MV-4-11 (cell line): Measurements from ENCODE around the gene RAB7A.

Experiments used
- DNase-seq: peaks from one replicate; lab custom pipeline; 2025; lab: John Stamatoyannopoulos, UW

The RAB7A gene

GRCh38 chr3:128726023-128727016 is at the start of gene RAB7A:
RAB7A (plus strand) TSS chr3:128726183; CDS start chr3:128795368, 69,185 bp downstream.
- peak; percentile 98 for DNase-seq

- DNase-seq, result peak; percentile 65
These were observed 46.6 kb upstream of the RAB7A start for GRCh38 chr3:128679338-128679737.

GRCh38 chr3:128680603-128681368 is 45.2 kb upstream of the RAB7A start:
- peak; percentile 99 for DNase-seq

GRCh38 chr3:128681369-128681829 is 44.6 kb upstream of the RAB7A start:
- no peak for DNase-seq

GRCh38 chr3:128683957-128684356 is 42.0 kb upstream of the RAB7A start:
- peak; percentile 18 for DNase-seq

GRCh38 chr3:128684986-128685726 is 40.8 kb upstream of the RAB7A start:
- peak; percentile 82 for DNase-seq

- DNase-seq, result no peak
These were observed 39.5 kb upstream of the RAB7A start for GRCh38 chr3:128686465-128686864.

GRCh38 chr3:128689060-128689459 is 36.9 kb upstream of the RAB7A start:
- DNase-seq, result no peak

GRCh38 chr3:128693696-128694095 is 32.3 kb upstream of the RAB7A start:
- no peak for DNase-seq

- peak; percentile 44 for DNase-seq
These were observed 28.6 kb upstream of the RAB7A start for GRCh38 chr3:128697341-128697740.

GRCh38 chr3:128698211-128699047 is 27.6 kb upstream of the RAB7A start:
- DNase-seq, result no peak

GRCh38 chr3:128701342-128702212 is 24.4 kb upstream of the RAB7A start:
- DNase-seq, result peak; percentile 75

- DNase-seq, result no peak
These were observed 23.6 kb upstream of the RAB7A start for GRCh38 chr3:128702391-128702790.

- DNase-seq, result no peak
These were observed 22.4 kb upstream of the RAB7A start for GRCh38 chr3:128703561-128703960.

- no peak for DNase-seq
These were observed 19.8 kb upstream of the RAB7A start for GRCh38 chr3:128706086-128706615.

- DNase-seq, result no peak
These were observed 18.0 kb upstream of the RAB7A start for GRCh38 chr3:128707928-128708494.

GRCh38 chr3:128709038-128709437 is 16.9 kb upstream of the RAB7A start:
- no peak for DNase-seq

GRCh38 chr3:128709506-128710210 is 16.3 kb upstream of the RAB7A start:
- no peak for DNase-seq
